Kidney (tissue), 14 donors: ENCODE results near the gene PNMA1. TPM values are rescaled to one million over a fixed set of nuclear protein-coding genes. Genes with fewer than 3 reads are reported as not detected.

ENCODE experiments used
- DNase-seq, 5 donors: peaks; one replicate each; pipeline ENCODE4 v3.0.0-alpha.2; 2013 to 2020
- FAIRE-seq: peaks from 2 replicates; lab custom pipeline; 2012; peaks lifted over from hg19 to GRCh38; lab: Jason Lieb, UNC
- H3K27ac ChIP-seq, 2 donors: one replicate each; pipeline ENCODE4 v1.7.0; 2013; ENCODE audit warnings: low read depth in 2 of 2, low read length in 2 of 2, inconsistent platforms in 1 of 2
- H3K27me3 ChIP-seq: one replicate; pipeline ENCODE4 v1.7.1; 2013; ENCODE audit warnings: low read length, inconsistent platforms; ENCODE audit not compliant: control insufficient read depth, insufficient read depth
- H3K36me3 ChIP-seq, 3 donors: one replicate each; pipeline versions ENCODE4 v1.7.0 to v1.7.1; 2013; ENCODE audit warnings: low read length in 3 of 3, control low read depth in 1 of 3, inconsistent platforms in 1 of 3; ENCODE audit not compliant: insufficient read depth in 3 of 3, control insufficient read depth in 2 of 3
- H3K4me1 ChIP-seq, 3 donors: one replicate each; pipeline versions ENCODE4 v1.7.0 to v1.7.1; 2013; ENCODE audit warnings: low read length in 3 of 3, inconsistent platforms in 1 of 3, low read depth in 1 of 3; ENCODE audit not compliant: control insufficient read depth in 2 of 3, insufficient read depth in 2 of 3
- H3K4me3 ChIP-seq, 3 donors: one replicate each; pipeline versions ENCODE4 v1.7.0 to v1.8.1; 2013; ENCODE audit warnings: low read length in 3 of 3, control low read depth in 1 of 3, inconsistent platforms in 1 of 3
- H3K9ac ChIP-seq, 3 donors: one replicate each; pipeline versions ENCODE4 v1.7.0 to v1.7.1; 2013; ENCODE audit warnings: low read length in 3 of 3, control low read depth in 1 of 3, inconsistent platforms in 1 of 3
- H3K9me3 ChIP-seq, 3 donors: one replicate each; pipeline versions ENCODE4 v1.7.0 to v1.7.1; 2013; ENCODE audit warnings: low read length in 3 of 3, control low read depth in 1 of 3, inconsistent platforms in 1 of 3; ENCODE audit not compliant: control insufficient read depth in 2 of 3, insufficient read depth in 1 of 3
- intact Hi-C: fragments of 100-400 bp; cut with DNase I; formaldehyde crosslinking; loops from one replicate; pipeline ENCODE4 v1.11.1; 2022
- polyA plus RNA-seq: library from polyadenylated mRNA; stranded (reverse); fragments of 350-450 nt; fragmentation: Illumina TruSeq; extraction: RNeasy Lipid Tissue Mini Kit (QIAGEN cat#74804); gene quantifications from one replicate; pipeline ENCODE4 v1.2.3, GENCODE V29; 2014; ENCODE audit warnings: low read depth, low replicate concordance; ENCODE audit not compliant: insufficient read depth
- total RNA-seq: library from RNA; stranded (reverse); fragmentation: NEBNext Ultra II Directional; extraction: Animal tissue kit (Norgen Biotek cat#: 25700); gene quantifications from one replicate; pipeline ENCODE4 v1.2.1, GENCODE V29; 2021
- TF ChIP-seq, protein P1 (sequence below): IDR thresholded peaks from 3 replicates; pipeline ENCODE4 v1.5.1; 2012; ENCODE audit warnings: mild to moderate bottlenecking, moderate library complexity, borderline replicate concordance; ENCODE audit not compliant: insufficient read depth; ENCODE audit errors: extremely low read depth
- donor health status: control.
- donor health status: control.
- donor health status: control.
- donor health status: control.
- donor health status: control.
- donor health status: DM: yes; HTN: yes; CAD: no.
- donor health status: Normal renal cell carcinoma (clear cell type).

PNMA1 gene
- total and polyA plus RNA-seq, 2 donors from 2014 or later: 34.6 to 53.1 TPM

DNA sequence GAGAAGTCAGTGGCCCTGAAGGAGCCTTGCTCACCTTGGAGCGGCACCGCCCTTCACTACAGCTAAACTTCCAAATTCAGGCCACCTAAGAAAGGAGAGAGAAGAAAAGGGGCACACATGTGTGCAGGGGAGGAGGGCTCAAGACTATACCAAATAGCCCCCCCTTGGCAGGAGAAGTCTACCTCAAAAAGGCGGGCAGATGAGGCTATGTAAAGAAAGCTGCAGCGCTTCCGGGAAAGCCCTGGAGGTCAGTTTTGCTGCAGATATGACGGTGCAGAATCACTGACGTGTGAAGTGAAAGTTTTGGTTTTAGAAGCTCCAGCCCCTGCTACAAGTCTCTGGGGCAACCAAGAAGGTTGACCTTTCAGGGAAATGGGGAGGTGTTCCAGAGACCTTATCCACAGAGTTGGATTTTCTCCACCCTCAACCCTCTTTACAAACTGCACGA lies 48.2 kb upstream of the PNMA1 start:
- Histone ChIP-seq H3K9ac (peak overlapping the region in 1 of 3 donors; percentile 56), H3K27me3 (no peaks in the 10 kb centered on the region), H3K4me1 (peaks cover 16 to 65% (median 57%) of the 10 kb centered on the region in 3 donors), H3K4me3 (no peak overlapping the region), H3K36me3 (no peaks in the 10 kb centered on the region), H3K27ac (peak overlapping the region; percentile 79 to 95), H3K9me3 (no peaks in the 10 kb centered on the region)
- TF ChIP-seq, protein P1, sequence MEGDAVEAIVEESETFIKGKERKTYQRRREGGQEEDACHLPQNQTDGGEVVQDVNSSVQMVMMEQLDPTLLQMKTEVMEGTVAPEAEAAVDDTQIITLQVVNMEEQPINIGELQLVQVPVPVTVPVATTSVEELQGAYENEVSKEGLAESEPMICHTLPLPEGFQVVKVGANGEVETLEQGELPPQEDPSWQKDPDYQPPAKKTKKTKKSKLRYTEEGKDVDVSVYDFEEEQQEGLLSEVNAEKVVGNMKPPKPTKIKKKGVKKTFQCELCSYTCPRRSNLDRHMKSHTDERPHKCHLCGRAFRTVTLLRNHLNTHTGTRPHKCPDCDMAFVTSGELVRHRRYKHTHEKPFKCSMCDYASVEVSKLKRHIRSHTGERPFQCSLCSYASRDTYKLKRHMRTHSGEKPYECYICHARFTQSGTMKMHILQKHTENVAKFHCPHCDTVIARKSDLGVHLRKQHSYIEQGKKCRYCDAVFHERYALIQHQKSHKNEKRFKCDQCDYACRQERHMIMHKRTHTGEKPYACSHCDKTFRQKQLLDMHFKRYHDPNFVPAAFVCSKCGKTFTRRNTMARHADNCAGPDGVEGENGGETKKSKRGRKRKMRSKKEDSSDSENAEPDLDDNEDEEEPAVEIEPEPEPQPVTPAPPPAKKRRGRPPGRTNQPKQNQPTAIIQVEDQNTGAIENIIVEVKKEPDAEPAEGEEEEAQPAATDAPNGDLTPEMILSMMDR: no peak
- FAIRE-seq: no peak
- DNase-seq: peak in 2 of 5 donors; percentile 44 to 46
- intact Hi-C loops: no loop called here

DNA sequence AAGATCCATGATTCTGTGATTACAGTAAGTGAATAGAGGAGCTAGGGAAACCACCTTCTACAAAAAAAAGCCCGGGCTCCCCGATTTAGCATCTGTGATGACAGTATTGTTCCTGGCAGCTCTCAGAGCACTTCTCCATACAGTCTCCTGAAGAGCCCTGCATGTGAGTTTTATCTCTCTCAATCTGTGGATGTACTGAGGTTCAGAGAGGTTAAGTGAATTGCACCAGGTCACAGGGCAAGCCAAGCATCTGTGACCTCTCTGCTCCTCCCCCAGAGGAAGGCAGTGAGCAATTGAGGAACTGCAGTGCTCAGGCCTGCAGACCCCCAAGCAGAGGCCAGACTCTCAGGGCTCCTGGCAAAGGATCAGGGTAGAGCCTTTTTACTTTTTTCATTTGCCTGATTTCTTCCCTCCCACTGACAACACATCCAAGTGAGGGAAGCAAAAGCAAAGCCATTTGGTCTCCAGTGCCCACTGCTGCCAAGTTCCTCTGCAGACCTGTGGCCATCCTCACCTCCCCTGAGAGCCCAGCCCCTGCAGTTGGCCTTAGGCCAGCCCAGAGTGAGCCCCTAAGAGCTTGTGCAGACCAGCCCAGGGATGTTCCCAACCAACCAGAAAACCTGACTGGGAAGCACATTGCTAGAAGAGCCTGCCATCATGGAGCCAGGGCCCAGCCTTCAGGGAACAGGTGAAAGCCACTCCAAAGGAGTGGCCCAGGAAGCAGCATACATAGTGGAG lies 47.6 kb upstream of the PNMA1 start:
- H3K27ac ChIP-seq: peak overlapping the region; percentile 79 to 95
- FAIRE-seq: no peak
- intact Hi-C loops: no loop called here
- H3K27me3 ChIP-seq: no peaks in the 10 kb centered on the region
- no peak overlapping the region for H3K4me3 ChIP-seq
- H3K9ac ChIP-seq: peak overlapping the region in 1 of 3 donors; percentile 38
- TF ChIP-seq, protein P1: no peak
- H3K4me1 ChIP-seq: peaks cover 16 to 67% (median 64%) of the 10 kb centered on the region in 3 donors
- H3K9me3 ChIP-seq: no peaks in the 10 kb centered on the region
- H3K36me3 ChIP-seq: no peaks in the 10 kb centered on the region
- DNase-seq: peak in 2 of 5 donors; percentile 45 to 75

DNA sequence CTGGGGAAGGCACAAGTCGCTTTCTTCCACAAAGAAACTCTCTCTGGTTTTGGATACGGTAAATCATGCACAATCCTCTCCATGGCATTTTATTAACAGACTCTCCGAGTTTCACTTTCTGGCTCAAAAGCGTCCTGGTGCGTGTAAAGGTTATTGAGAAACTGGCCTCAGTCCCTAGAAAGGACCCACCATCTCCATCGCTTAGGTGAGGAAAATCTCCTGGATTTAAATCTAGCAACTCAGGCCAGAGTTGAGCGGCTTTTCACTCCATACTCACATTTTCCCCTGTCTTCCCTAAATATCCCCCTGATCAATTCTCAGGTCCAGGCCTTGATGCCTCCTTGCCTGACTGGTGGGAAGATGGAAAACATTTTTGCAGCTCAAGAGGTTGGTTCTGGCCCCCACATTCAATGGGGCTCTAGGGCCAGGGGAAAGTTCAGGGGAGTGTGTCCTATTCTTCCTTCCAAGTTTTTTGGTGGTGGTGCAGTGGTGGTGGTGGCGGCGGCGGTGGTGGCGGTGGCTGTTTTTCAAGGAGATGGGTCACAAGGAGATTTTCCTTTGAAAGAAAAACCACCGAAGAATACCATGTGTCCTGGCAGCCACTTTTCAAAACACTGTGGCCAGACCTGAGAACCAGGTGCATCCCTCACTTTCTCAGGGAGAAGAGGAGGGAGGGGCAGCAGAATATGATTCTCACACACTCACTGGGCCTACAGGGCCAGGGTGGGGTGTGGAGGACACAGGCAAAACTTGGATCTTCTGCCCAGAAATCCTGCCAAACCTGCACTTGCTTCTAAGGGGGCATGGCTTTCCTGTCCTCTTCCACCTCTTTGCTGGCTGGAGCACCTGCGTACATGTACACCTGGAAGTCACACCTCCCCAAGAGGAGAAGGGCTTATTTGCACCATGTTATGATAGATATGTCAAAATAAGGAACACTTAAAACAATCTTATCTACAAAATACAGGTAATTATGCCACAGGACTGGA lies 46.7 kb upstream of the PNMA1 start:
- DNase-seq: peak in 1 of 5 donors; percentile 45
- intact Hi-C loops: no loop called here

More for the DNA sequence above, 46.7 kb upstream of the PNMA1 start:
- TF ChIP-seq, protein P1: no peak
- H3K27me3 ChIP-seq: no peaks in the 10 kb centered on the region
- no peak for FAIRE-seq
- H3K9ac ChIP-seq: peak overlapping the region; percentile 26 to 83 (median 56)
- no peaks in the 10 kb centered on the region for H3K9me3 ChIP-seq
- H3K36me3 ChIP-seq: no peaks in the 10 kb centered on the region
- H3K4me3 ChIP-seq: peak overlapping the region; percentile 47 to 66 (median 65)
- peaks cover 16 to 73% (median 69%) of the 10 kb centered on the region in 3 donors for H3K4me1 ChIP-seq
- peak overlapping the region; percentile 93 to 95 for H3K27ac ChIP-seq
